ENCODE data around the gene HOMER1.

HOMER1 gene

GRCh38 chr5:79513704-79514390 lies at the start of gene HOMER1:
Gene HOMER1 (minus strand): TSS chr5:79514134. CDS start chr5:79512774, 1,360 bp downstream.
- peak; percentile 55 to 59 for DNase-seq (ENCODE audit: low read depth in 2 of 2)

GRCh38 chr5:79563247-79563590 lies 49.3 kb upstream of the HOMER1 start:
- no peak for DNase-seq (ENCODE audit: low read depth in 2 of 2)

- DNase-seq (ENCODE audit: low read depth in 2 of 2): no peak
These were observed 48.7 kb upstream of the HOMER1 start for GRCh38 chr5:79562351-79563246.

GRCh38 chr5:79561525-79561893 lies 47.6 kb upstream of the HOMER1 start:
- DNase-seq (ENCODE audit: low read depth in 2 of 2): peak in 1 of 2 donors; percentile 23

- peak in 1 of 2 donors; percentile 22 for DNase-seq (ENCODE audit: low read depth in 2 of 2)
These were observed 47.0 kb upstream of the HOMER1 start for GRCh38 chr5:79560771-79561524.

- no peak for DNase-seq (ENCODE audit: low read depth in 2 of 2)
These were observed 41.5 kb upstream of the HOMER1 start for GRCh38 chr5:79555418-79555817.

GRCh38 chr5:79552984-79553383 lies 39.0 kb upstream of the HOMER1 start:
- DNase-seq (ENCODE audit: low read depth in 2 of 2): no peak

- no peak for DNase-seq (ENCODE audit: low read depth in 2 of 2)
These were observed 34.0 kb upstream of the HOMER1 start for GRCh38 chr5:79547982-79548381.

GRCh38 chr5:79547429-79547822 lies 33.5 kb upstream of the HOMER1 start:
- DNase-seq (ENCODE audit: low read depth in 2 of 2): no peak

- DNase-seq (ENCODE audit: low read depth in 2 of 2): no peak
These were observed 33.0 kb upstream of the HOMER1 start for GRCh38 chr5:79546782-79547428.

GRCh38 chr5:79544131-79544530 lies 30.2 kb upstream of the HOMER1 start:
- DNase-seq (ENCODE audit: low read depth in 2 of 2): no peak

- no peak for DNase-seq (ENCODE audit: low read depth in 2 of 2)
These were observed 27.0 kb upstream of the HOMER1 start for GRCh38 chr5:79540939-79541338.

- no peak for DNase-seq (ENCODE audit: low read depth in 2 of 2)
These were observed 22.4 kb upstream of the HOMER1 start for GRCh38 chr5:79536193-79536906.

GRCh38 chr5:79535477-79536192 lies 21.7 kb upstream of the HOMER1 start:
- no peak for DNase-seq (ENCODE audit: low read depth in 2 of 2)

GRCh38 chr5:79529110-79529509 lies 15.2 kb upstream of the HOMER1 start:
- no peak for DNase-seq (ENCODE audit: low read depth in 2 of 2)

- DNase-seq (ENCODE audit: low read depth in 2 of 2): no peak
These were observed 13.5 kb upstream of the HOMER1 start for GRCh38 chr5:79527431-79527830.

GRCh38 chr5:79526928-79527327 lies 13.0 kb upstream of the HOMER1 start:
- no peak for DNase-seq (ENCODE audit: low read depth in 2 of 2)

GRCh38 chr5:79526493-79526892 lies 12.6 kb upstream of the HOMER1 start:
- no peak for DNase-seq (ENCODE audit: low read depth in 2 of 2)

- DNase-seq (ENCODE audit: low read depth in 2 of 2): no peak
These were observed 7.2 kb upstream of the HOMER1 start for GRCh38 chr5:79521156-79521555.

GRCh38 chr5:79518718-79519117 lies 4.8 kb upstream of the HOMER1 start:
- DNase-seq (ENCODE audit: low read depth in 2 of 2): no peak

GRCh38 chr5:79517601-79518000 lies 3.7 kb upstream of the HOMER1 start:
- no peak for DNase-seq (ENCODE audit: low read depth in 2 of 2)

All from activated CD4-positive, alpha-beta T cell treated with anti-CD3 and anti-CD28 coated beads for 24 hours (primary cell).